Naive thymus-derived CD4-positive, alpha-beta T cell (primary cell): Measurements from ENCODE around the gene POLR1G. TPM values are rescaled to one million over a fixed set of nuclear protein-coding genes. Genes with fewer than 3 reads are reported as not detected.
A peak's percentile ranks its signal among the peaks of the same experiment; 100 is the strongest.

Source experiments
- ATAC-seq: fragments of 150-1000 bp; cut with Tn5 transposase; 2 replicates; pipeline ENCODE4 v1.10.0; 2021; ENCODE audit warnings: mild to moderate bottlenecking, moderate library complexity
- CTCF ChIA-PET: fragments of 350-600 bp; sonication (Branson Sonifier 250); formaldehyde crosslinking; loops from one replicate; lab custom pipeline; 2021; ENCODE audit warnings: antibody characterized with exemption; lab: Charles Lee
- POLR2A ChIA-PET: fragments of 350-600 bp; sonication (Branson Sonifier 250); formaldehyde crosslinking; loops from one replicate; lab custom pipeline; 2021; ENCODE audit warnings: antibody characterized with exemption, inconsistent platforms; lab: Charles Lee
- DNase-seq, 9 donors: peaks; one replicate each; pipeline versions ENCODE4 v3.0.0 to v3.0.0-alpha.2; 2020 to 2022; ENCODE audit warnings: mixed read lengths in 1 of 9
- H3K27ac ChIP-seq: one replicate; pipeline ENCODE4 v1.7.0; 2013; ENCODE audit warnings: mild to moderate bottlenecking, low read depth, low read length, moderate library complexity
- H3K27me3 ChIP-seq, 2 donors: one replicate each; pipeline ENCODE4 v1.7.0; 2013; ENCODE audit warnings: low read length in 2 of 2, mild to moderate bottlenecking in 2 of 2, moderate library complexity in 2 of 2; ENCODE audit not compliant: control insufficient read depth in 2 of 2, insufficient read depth in 2 of 2
- H3K36me3 ChIP-seq, 3 experiments: 1 replicate in 2 of 3; 2 replicates in 1 of 3; pipeline ENCODE4 v1.7.0; 2013; ENCODE audit warnings: low read length in 3 of 3, mild to moderate bottlenecking in 3 of 3, moderate library complexity in 1 of 3; ENCODE audit not compliant: insufficient read depth in 3 of 3, control insufficient read depth in 2 of 3
- H3K4me1 ChIP-seq, 2 donors: one replicate each; pipeline ENCODE4 v1.7.0; 2013; ENCODE audit warnings: low read length in 2 of 2, mild to moderate bottlenecking in 2 of 2, moderate library complexity in 1 of 2; ENCODE audit not compliant: control insufficient read depth in 2 of 2, insufficient read depth in 2 of 2
- H3K4me3 ChIP-seq: 2 replicates; pipeline ENCODE4 v1.7.0; 2013; ENCODE audit warnings: mild to moderate bottlenecking, low read length
- H3K9me3 ChIP-seq, 3 experiments: 1 replicate in 2 of 3; 2 replicates in 1 of 3; pipeline ENCODE4 v1.7.0; 2013; ENCODE audit warnings: low read length in 3 of 3; ENCODE audit not compliant: control insufficient read depth in 2 of 3
- H3K27ac Mint-ChIP-seq, 9 donors: one replicate each; pipeline ENCODE4 v1.8.0; 2020 to 2022; ENCODE audit warnings: mixed read lengths in 9 of 9, mild to moderate bottlenecking in 8 of 9, moderate library complexity in 5 of 9, inconsistent platforms in 2 of 9
- H3K27me3 Mint-ChIP-seq, 5 donors: one replicate each; pipeline ENCODE4 v1.8.0; 2021 to 2022; ENCODE audit warnings: mixed read lengths in 5 of 5, mild to moderate bottlenecking in 1 of 5
- H3K36me3 Mint-ChIP-seq, 5 donors: one replicate each; pipeline ENCODE4 v1.8.0; 2020 to 2022; ENCODE audit warnings: mixed read lengths in 5 of 5, mild to moderate bottlenecking in 3 of 5, inconsistent platforms in 1 of 5
- H3K4me1 Mint-ChIP-seq, 7 donors: one replicate each; pipeline ENCODE4 v1.8.0; 2020 to 2022; ENCODE audit warnings: mixed read lengths in 7 of 7, mild to moderate bottlenecking in 3 of 7, inconsistent platforms in 1 of 7
- H3K4me3 Mint-ChIP-seq, 10 donors: one replicate each; pipeline ENCODE4 v1.8.0; 2020 to 2022; ENCODE audit warnings: mild to moderate bottlenecking in 10 of 10, mixed read lengths in 10 of 10, moderate library complexity in 6 of 10, inconsistent platforms in 2 of 10
- H3K9me3 Mint-ChIP-seq, 11 donors: one replicate each; pipeline ENCODE4 v1.8.0; 2020 to 2022; ENCODE audit warnings: mixed read lengths in 11 of 11, mild to moderate bottlenecking in 4 of 11, inconsistent platforms in 1 of 11, moderate library complexity in 1 of 11
- intact Hi-C, 2 donors: fragments of 100-400 bp; cut with micrococcal nuclease; formaldehyde crosslinking; loops; one replicate each; pipeline ENCODE4 v1.15.1; 2023
- polyA plus RNA-seq, 2 donors: library from polyadenylated mRNA; unstranded; fragments of 300-500 nt; fragmentation: Illumina TruSeq; gene quantifications; one replicate each; pipeline ENCODE4 v1.2.3, GENCODE V29; 2021
- total RNA-seq, 6 experiments: library from RNA in 5 of 6; stranded (reverse) in 5 of 6; gene quantifications; 1 replicate in 5 of 6; 2 replicates in 1 of 6; pipeline ENCODE4 v1.2.3 and lab custom pipeline; 2021 to 2026

The POLR1G gene
- total and polyA plus RNA-seq, 7 experiments from 2014 or later: 0.45 to 8.2 (median 4.8) TPM

- Mint-ChIP-seq H3K9me3 (no peaks in the 10 kb centered on the region), H3K4me1 (peaks cover 1 to 11% (median 11%) of the 10 kb centered on the region in 7 donors), H3K27me3 (no peaks in the 10 kb centered on the region), H3K4me3 (no peak overlapping the region), H3K27ac (no peak overlapping the region), H3K36me3 (peaks cover 0 to 17% (median 5%) of the 10 kb centered on the region in 5 donors)
- Histone ChIP-seq H3K27ac (no peak overlapping the region), H3K4me3 (no peak overlapping the region), H3K4me1 (no peaks in the 10 kb centered on the region), H3K9me3 (no peaks in the 10 kb centered on the region), H3K36me3 (peaks cover 0 to 45% (median 0%) of the 10 kb centered on the region in 3 experiments), H3K27me3 (no peaks in the 10 kb centered on the region)
- CTCF ChIA-PET: no interaction called here
- DNase-seq (no peak), ATAC-seq (no peak)
- intact Hi-C loops: no loop called here
- POLR2A ChIA-PET: no interaction called here
Observed at GRCh38 chr19:45363861-45364459, 42.5 kb upstream of the POLR1G start.

GRCh38 chr19:45364696-45365095 lies 41.7 kb upstream of the POLR1G start:
- H3K36me3 Mint-ChIP-seq: peaks cover 0 to 16% (median 5%) of the 10 kb centered on the region in 5 donors
- no peaks in the 10 kb centered on the region for H3K9me3 Mint-ChIP-seq
- H3K4me1 Mint-ChIP-seq: peaks cover 5 to 14% (median 13%) of the 10 kb centered on the region in 7 donors
- no peaks in the 10 kb centered on the region for H3K27me3 ChIP-seq
- ChIA-PET CTCF (no interaction called here), POLR2A (no interaction called here)
- no peak overlapping the region for H3K4me3 Mint-ChIP-seq
- H3K4me3 ChIP-seq: no peak overlapping the region
- no peak overlapping the region for H3K27ac Mint-ChIP-seq
- DNase-seq (no peak), ATAC-seq (no peak)
- no peak overlapping the region for H3K27ac ChIP-seq
- H3K27me3 Mint-ChIP-seq: no peaks in the 10 kb centered on the region
- no peaks in the 10 kb centered on the region for H3K9me3 ChIP-seq
- intact Hi-C loops: no loop called here
- H3K4me1 ChIP-seq: peaks cover 0 to 2% of the 10 kb centered on the region in 2 donors
- H3K36me3 ChIP-seq: peaks cover 0 to 38% (median 0%) of the 10 kb centered on the region in 3 experiments

GRCh38 chr19:45368127-45368526 lies 38.3 kb upstream of the POLR1G start:
- intact Hi-C loops: no loop called here
- Mint-ChIP-seq H3K4me1 (peaks cover 5 to 21% (median 18%) of the 10 kb centered on the region in 7 donors), H3K27ac (peak overlapping the region in 3 of 9 donors; percentile 6 to 55 (median 27)), H3K36me3 (peaks cover 0 to 3% (median 0%) of the 10 kb centered on the region in 5 donors), H3K4me3 (peak overlapping the region in 6 of 10 donors; percentile 29 to 54 (median 46)), H3K9me3 (no peaks in the 10 kb centered on the region), H3K27me3 (peaks cover 0 to 2% (median 0%) of the 10 kb centered on the region in 5 donors)
- DNase-seq: no peak
- Histone ChIP-seq H3K9me3 (no peaks in the 10 kb centered on the region), H3K27ac (no peak overlapping the region), H3K4me3 (no peak overlapping the region), H3K4me1 (peaks cover 0 to 6% of the 10 kb centered on the region in 2 donors), H3K36me3 (peaks cover 0 to 21% (median 0%) of the 10 kb centered on the region in 3 experiments), H3K27me3 (no peaks in the 10 kb centered on the region)
- ChIA-PET POLR2A (interaction anchor here (0.9 kb wide), 1 partner anchor 139 kb away, joined by 3 read pairs; no protein-coding TSS in a partner anchor), CTCF (no interaction called here)
- ATAC-seq: no peak

GRCh38 chr19:45368737-45369340 lies 37.6 kb upstream of the POLR1G start:
- ChIA-PET POLR2A (interaction anchor here (0.9 kb wide), 1 partner anchor 140 kb away, joined by 3 read pairs; no protein-coding TSS in a partner anchor), CTCF (no interaction called here)
- Mint-ChIP-seq H3K27me3 (peaks cover 0 to 2% (median 0%) of the 10 kb centered on the region in 5 donors), H3K27ac (no peak overlapping the region), H3K4me3 (peak overlapping the region; percentile 32 to 84 (median 51)), H3K9me3 (no peaks in the 10 kb centered on the region), H3K4me1 (peaks cover 5 to 21% (median 18%) of the 10 kb centered on the region in 7 donors), H3K36me3 (peaks cover 0 to 3% (median 0%) of the 10 kb centered on the region in 5 donors)
- Histone ChIP-seq H3K9me3 (no peaks in the 10 kb centered on the region), H3K4me1 (peaks cover 0 to 6% of the 10 kb centered on the region in 2 donors), H3K27ac (no peak overlapping the region), H3K27me3 (no peaks in the 10 kb centered on the region), H3K4me3 (no peak overlapping the region), H3K36me3 (peaks cover 0 to 13% (median 0%) of the 10 kb centered on the region in 3 experiments)
- ATAC-seq: no peak
- DNase-seq: no peak
- intact Hi-C loops: no loop called here

GRCh38 chr19:45370410-45371204 lies 35.8 kb upstream of the POLR1G start, which contains the start of gene ERCC2:
ERCC2 (minus strand) TSS chr19:45370573; CDS start chr19:45370540, 33 bp downstream.
- Histone ChIP-seq H3K4me3 (peak within 1 kb of the TSS; percentile 72), H3K27ac (peak within 1 kb of the TSS; percentile 67), H3K27me3 (no peaks in the 10 kb centered on the region), H3K36me3 (peaks cover 0 to 5% (median 0%) of the 10 kb centered on the region in 3 experiments), H3K9me3 (no peaks in the 10 kb centered on the region), H3K4me1 (peaks cover 0 to 6% of the 10 kb centered on the region in 2 donors)
- Mint-ChIP-seq H3K36me3 (peaks cover 0 to 3% (median 0%) of the 10 kb centered on the region in 5 donors), H3K9me3 (no peaks in the 10 kb centered on the region), H3K27me3 (peaks cover 0 to 2% (median 0%) of the 10 kb centered on the region in 5 donors), H3K27ac (peak within 1 kb of the TSS; percentile 87 to 99 (median 98)), H3K4me3 (peak within 1 kb of the TSS; percentile 84 to 98 (median 95)), H3K4me1 (peaks cover 5 to 21% (median 18%) of the 10 kb centered on the region in 7 donors)
- POLR2A ChIA-PET: interaction anchor here (0.6 to 1.6 kb wide), 3 partner anchors 32 to 1065 kb away, joined by 3 to 7 read pairs (median 3); no protein-coding TSS in a partner anchor
- DNase-seq (peak; percentile 98 to 100 (median 99)), ATAC-seq (peak; percentile 99)
- CTCF ChIA-PET: interaction anchor here (0.6 to 1.1 kb wide), 2 partner anchors 108 to 543 kb away, joined by 3 to 7 read pairs; no protein-coding TSS in a partner anchor
- intact Hi-C loops: loop anchor here (1.0 kb wide), 5 partner anchors 35 to 214 kb away; partner anchors contain the start of genes BLOC1S3 (in 1 of the 2), OPA3 (in 1 of the 2), POLR1G (in 1 of the 2) and PPP1R13L (in 1 of the 2)
